HG02642 (cell line): ENCODE measurements around the gene TMEM14B.
A peak's percentile ranks its signal among the peaks of the same experiment; 100 is the strongest.
"Not testable (repeated sequence)": the region's sequence is repeated elsewhere in the genome, so short reads cannot be mapped to it uniquely, and the experiment has no call there.

Source experiments
- ATAC-seq: cut with Tn5 transposase; IDR thresholded peaks from one replicate; pipeline ENCODE4 v1.9.1; 2021; ENCODE audit warnings: mild to moderate bottlenecking; ENCODE audit not compliant: unreplicated experiment, poor library complexity

The TMEM14B gene

GRCh38 chr6:10747251-10747972, at the start of gene TMEM14B:
TSS of gene TMEM14B (plus strand) at chr6:10747805. CDS start at chr6:10749246, 1,441 bp downstream.
- ATAC-seq, result peak; percentile 98

GRCh38 chr6:10713962-10714361, 33.6 kb upstream of the TMEM14B start:
- ATAC-seq, result no peak

GRCh38 chr6:10719296-10719963, 28.2 kb upstream of the TMEM14B start:
- ATAC-seq, result no peak

- ATAC-seq, result no peak
Observed at GRCh38 chr6:10719964-10720264, 27.7 kb upstream of the TMEM14B start.

- ATAC-seq, result no peak
Observed at GRCh38 chr6:10720265-10720959, 27.2 kb upstream of the TMEM14B start.

- not testable (repeated sequence) for ATAC-seq
Observed at GRCh38 chr6:10720960-10721849, 26.4 kb upstream of the TMEM14B start.

- no peak for ATAC-seq
Observed at GRCh38 chr6:10721850-10722569, 25.6 kb upstream of the TMEM14B start.

GRCh38 chr6:10722570-10722819, 25.1 kb upstream of the TMEM14B start:
- no peak for ATAC-seq

GRCh38 chr6:10722820-10723566, 24.6 kb upstream of the TMEM14B start, which contains the start of gene TMEM14C:
TSS of gene TMEM14C (plus strand) at chr6:10723070. CDS start at chr6:10724614, 1,544 bp downstream.
- peak; percentile 98 for ATAC-seq

GRCh38 chr6:10723567-10723881, 24.1 kb upstream of the TMEM14B start:
- no peak for ATAC-seq

- no peak for ATAC-seq
Observed at GRCh38 chr6:10725044-10725443, 22.6 kb upstream of the TMEM14B start.

GRCh38 chr6:10725716-10726115, 21.9 kb upstream of the TMEM14B start:
- no peak for ATAC-seq

GRCh38 chr6:10730254-10730653, 17.4 kb upstream of the TMEM14B start:
- ATAC-seq, result no peak

- no peak for ATAC-seq
Observed at GRCh38 chr6:10733151-10733715, 14.4 kb upstream of the TMEM14B start.

GRCh38 chr6:10733863-10734262, 13.7 kb upstream of the TMEM14B start:
- ATAC-seq, result no peak

GRCh38 chr6:10736731-10737130, 10.9 kb upstream of the TMEM14B start:
- ATAC-seq, result no peak

- ATAC-seq, result no peak
Observed at GRCh38 chr6:10740061-10740460, 7.5 kb upstream of the TMEM14B start.

GRCh38 chr6:10741643-10742042, 6.0 kb upstream of the TMEM14B start:
- ATAC-seq, result not testable (repeated sequence)

GRCh38 chr6:10742251-10742650, 5.4 kb upstream of the TMEM14B start:
- no peak for ATAC-seq
